Activated CD4-positive, alpha-beta T cell treated with anti-CD3 and anti-CD28 coated beads for 24 hours (primary cell): Measurements from ENCODE around the gene KRT9.
"Not testable (repeated sequence)": the region's sequence is repeated elsewhere in the genome, so short reads cannot be mapped to it uniquely, and the experiment has no call there.

Experiments used
- DNase-seq, 2 donors: peaks; one replicate each; pipeline ENCODE4 v3.0.0-alpha.2; 2020; ENCODE audit warnings: low read depth in 2 of 2

The KRT9 gene

GRCh38 chr17:41546819-41547218, 25.0 kb downstream of the KRT9 start:
- DNase-seq: no peak

- DNase-seq: no peak
These were observed 25.9 kb downstream of the KRT9 start for GRCh38 chr17:41545829-41546410.

- DNase-seq: no peak
These were observed 26.9 kb downstream of the KRT9 start for GRCh38 chr17:41544935-41545334.

- DNase-seq: no peak
These were observed 27.4 kb downstream of the KRT9 start for GRCh38 chr17:41544491-41544892.

- not testable (repeated sequence) for DNase-seq
These were observed 29.1 kb downstream of the KRT9 start for GRCh38 chr17:41542786-41543185.

GRCh38 chr17:41542357-41542756, 29.5 kb downstream of the KRT9 start:
- no peak for DNase-seq

GRCh38 chr17:41540921-41541625, 30.8 kb downstream of the KRT9 start:
- DNase-seq: no peak

- no peak for DNase-seq
These were observed 31.7 kb downstream of the KRT9 start for GRCh38 chr17:41539979-41540701.

GRCh38 chr17:41539071-41539492, 32.8 kb downstream of the KRT9 start:
- no peak for DNase-seq

- DNase-seq: no peak
These were observed 33.3 kb downstream of the KRT9 start for GRCh38 chr17:41538565-41538991.

GRCh38 chr17:41537990-41538389, 33.9 kb downstream of the KRT9 start:
- DNase-seq: no peak

- no peak for DNase-seq
These were observed 34.3 kb downstream of the KRT9 start for GRCh38 chr17:41537614-41537954.

- no peak for DNase-seq
These were observed 34.9 kb downstream of the KRT9 start for GRCh38 chr17:41536741-41537613.

- no peak for DNase-seq
These were observed 35.9 kb downstream of the KRT9 start for GRCh38 chr17:41535764-41536481.

- DNase-seq: no peak
These were observed 36.8 kb downstream of the KRT9 start for GRCh38 chr17:41534899-41535546.

- no peak for DNase-seq
These were observed 38.2 kb downstream of the KRT9 start for GRCh38 chr17:41533613-41534012.

GRCh38 chr17:41532947-41533570, 38.8 kb downstream of the KRT9 start:
- no peak for DNase-seq

- DNase-seq: no peak
These were observed 39.9 kb downstream of the KRT9 start for GRCh38 chr17:41531993-41532392.

- no peak for DNase-seq
These were observed 41.5 kb downstream of the KRT9 start for GRCh38 chr17:41530062-41531048.
